Astrocyte of the spinal cord (primary cell): Measurements from ENCODE around the gene ADAM19.

Experiments used
- DNase-seq: peaks from one replicate; pipeline ENCODE4 v3.0.0; 2011; ENCODE audit warnings: low read depth, low spot score
- H3K4me3 ChIP-seq: 2 replicates; pipeline ENCODE4 v1.5.1; 2011; ENCODE audit warnings: low read depth, mild to moderate bottlenecking, low read length, moderate library complexity
- in situ Hi-C: cut with HindIII; loops from 2 replicates; pipeline ENCODE4 v1.10.0; 2017; ENCODE audit warnings: low sequenced_read_pairs
- TF ChIP-seq, protein P1 (sequence below): IDR thresholded peaks from 2 replicates; pipeline ENCODE4 v1.5.1; 2012; ENCODE audit warnings: low read depth, mild to moderate bottlenecking, low read length, inconsistent platforms

ADAM19 gene

DNA sequence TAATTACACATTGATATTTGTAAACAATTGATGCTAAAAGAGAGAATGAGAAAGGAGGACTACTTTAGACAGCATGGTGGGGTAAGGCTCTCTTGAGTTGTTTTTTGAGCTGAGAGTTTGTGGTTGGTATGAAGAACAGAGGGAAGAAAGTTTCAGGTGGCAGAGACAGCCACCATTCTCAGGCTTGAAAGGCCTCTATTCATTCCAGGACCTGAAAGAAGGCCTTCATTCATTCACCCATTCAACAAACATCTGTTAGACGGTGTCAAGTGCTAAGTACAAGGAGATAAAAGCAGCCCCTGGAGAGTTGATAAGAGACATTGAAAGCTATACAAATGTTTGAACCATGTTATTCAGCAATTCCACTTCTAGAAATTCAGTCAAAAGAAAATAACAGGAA lies 21.7 kb upstream of the ADAM19 start:
- H3K4me3 ChIP-seq, result no peak overlapping the region
- in situ Hi-C loops, result no loop called here
- TF ChIP-seq, protein P1, sequence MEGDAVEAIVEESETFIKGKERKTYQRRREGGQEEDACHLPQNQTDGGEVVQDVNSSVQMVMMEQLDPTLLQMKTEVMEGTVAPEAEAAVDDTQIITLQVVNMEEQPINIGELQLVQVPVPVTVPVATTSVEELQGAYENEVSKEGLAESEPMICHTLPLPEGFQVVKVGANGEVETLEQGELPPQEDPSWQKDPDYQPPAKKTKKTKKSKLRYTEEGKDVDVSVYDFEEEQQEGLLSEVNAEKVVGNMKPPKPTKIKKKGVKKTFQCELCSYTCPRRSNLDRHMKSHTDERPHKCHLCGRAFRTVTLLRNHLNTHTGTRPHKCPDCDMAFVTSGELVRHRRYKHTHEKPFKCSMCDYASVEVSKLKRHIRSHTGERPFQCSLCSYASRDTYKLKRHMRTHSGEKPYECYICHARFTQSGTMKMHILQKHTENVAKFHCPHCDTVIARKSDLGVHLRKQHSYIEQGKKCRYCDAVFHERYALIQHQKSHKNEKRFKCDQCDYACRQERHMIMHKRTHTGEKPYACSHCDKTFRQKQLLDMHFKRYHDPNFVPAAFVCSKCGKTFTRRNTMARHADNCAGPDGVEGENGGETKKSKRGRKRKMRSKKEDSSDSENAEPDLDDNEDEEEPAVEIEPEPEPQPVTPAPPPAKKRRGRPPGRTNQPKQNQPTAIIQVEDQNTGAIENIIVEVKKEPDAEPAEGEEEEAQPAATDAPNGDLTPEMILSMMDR, result no peak
- DNase-seq, result no peak

DNA sequence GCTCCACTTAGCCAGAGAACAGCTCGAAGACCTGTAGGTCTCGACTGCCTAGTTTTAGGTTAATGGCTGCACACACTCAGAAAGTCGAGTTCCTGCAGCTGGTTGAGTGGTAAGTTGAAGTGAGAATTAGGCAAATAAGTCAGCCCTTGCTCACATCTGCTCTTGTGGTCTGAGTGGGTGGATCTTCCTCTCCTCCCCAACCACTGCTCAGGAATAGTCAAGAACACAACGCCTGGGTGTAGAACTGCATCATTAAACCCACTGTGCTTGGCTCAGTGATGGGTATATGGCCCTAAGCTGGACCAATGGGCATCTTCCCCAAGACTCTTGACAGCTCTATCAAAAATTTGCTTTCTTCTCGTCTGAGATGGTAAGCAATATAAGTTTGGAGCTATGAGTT lies 20.9 kb upstream of the ADAM19 start:
- in situ Hi-C loops, result no loop called here
- DNase-seq, result no peak
- H3K4me3 ChIP-seq, result no peak overlapping the region
- TF ChIP-seq, protein P1, result no peak

DNA sequence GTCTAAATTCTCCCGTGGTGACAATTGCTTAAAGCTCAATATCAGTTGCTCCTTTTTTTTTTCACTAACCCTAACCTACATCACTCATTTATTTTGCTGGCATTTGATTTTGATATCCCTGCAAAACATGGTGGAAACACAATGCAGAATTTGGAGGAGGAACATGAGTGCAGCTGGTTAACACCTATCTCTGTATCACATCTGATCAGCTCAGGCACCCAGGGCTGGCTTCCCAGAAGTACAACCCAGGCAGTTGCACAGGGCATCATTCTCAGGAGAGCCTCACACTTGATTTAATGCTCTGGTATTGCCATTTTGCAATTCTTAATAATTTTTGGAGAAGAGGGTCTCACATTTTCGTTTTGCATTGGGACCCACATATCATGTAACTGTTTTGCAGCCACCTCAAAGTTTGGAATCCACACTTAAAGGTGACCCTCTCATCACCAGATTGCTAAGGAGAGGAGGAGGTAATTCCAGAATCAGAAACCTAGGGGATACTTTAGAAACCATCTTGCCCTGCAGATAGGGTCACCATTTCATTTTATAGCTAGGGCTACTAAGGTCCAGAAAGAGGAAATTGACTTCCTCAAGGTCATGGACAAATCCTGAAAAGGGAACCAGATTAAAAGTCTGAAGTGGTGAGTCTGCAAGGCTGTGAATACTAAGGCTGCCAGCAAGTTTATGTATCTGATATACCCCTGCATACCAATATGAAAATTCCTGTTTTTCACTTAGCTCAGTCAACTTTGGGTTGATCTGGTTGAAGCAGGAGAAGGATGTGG lies 19.3 kb upstream of the ADAM19 start:
- no peak for DNase-seq
- in situ Hi-C loops, result no loop called here
- no peak overlapping the region for H3K4me3 ChIP-seq
- TF ChIP-seq, protein P1, result no peak

DNA sequence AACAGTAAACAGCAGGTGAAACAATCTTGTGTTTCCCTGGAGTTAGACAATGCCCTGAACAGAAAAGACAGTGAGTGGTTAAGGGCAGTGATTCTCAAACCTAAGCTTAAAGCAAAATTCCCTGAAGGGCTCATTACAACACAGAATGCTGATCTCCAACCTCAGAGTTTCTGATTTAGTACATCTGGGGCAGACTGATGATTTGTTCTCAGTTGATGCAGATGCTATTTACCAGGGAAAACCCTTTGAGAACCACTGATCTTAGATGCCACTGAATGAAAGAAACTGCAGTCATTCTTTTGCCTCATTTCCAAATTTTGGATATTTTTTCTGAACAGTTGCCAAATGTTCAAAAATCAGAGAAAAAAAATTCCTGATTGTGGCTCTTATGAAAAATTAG lies 18.7 kb upstream of the ADAM19 start:
- in situ Hi-C loops, result no loop called here
- DNase-seq, result no peak
- TF ChIP-seq, protein P1, result no peak
- H3K4me3 ChIP-seq, result no peak overlapping the region

DNA sequence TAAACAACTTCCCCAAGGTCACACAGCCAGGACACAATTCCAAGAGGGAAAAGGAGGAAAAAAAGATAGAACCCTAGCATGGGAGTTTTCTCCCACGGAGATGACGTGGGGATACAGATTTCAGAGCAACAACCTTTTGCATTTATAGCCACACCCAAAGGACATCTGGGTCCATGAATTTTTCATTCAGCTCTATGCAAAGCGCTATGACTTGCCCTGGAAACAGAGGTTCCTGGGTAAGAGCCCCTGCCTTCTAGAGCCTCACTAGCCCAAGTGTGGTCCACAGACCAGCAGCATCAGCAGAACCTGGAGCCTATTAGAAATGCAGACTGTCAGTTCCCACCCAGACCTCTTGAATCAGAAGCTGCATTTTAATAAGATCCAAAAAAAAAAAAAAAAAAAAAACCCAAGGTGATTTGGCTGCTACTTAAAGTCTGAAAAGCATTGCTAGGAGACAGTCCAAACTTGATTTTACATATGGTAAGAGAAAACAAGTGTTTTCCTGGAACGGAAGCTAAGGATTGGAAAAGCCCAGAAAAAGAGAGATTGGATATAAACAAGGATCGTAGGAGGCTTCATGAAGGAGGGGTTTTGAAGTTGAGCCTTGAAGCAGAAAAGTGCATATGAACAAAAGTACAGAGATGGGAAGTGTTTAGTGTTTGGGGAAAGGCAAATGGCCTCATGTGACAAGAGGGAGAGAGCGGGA lies 17.6 kb upstream of the ADAM19 start:
- no peak overlapping the region for H3K4me3 ChIP-seq
- TF ChIP-seq, protein P1, result no peak
- DNase-seq, result no peak
- in situ Hi-C loops, result no loop called here

DNA sequence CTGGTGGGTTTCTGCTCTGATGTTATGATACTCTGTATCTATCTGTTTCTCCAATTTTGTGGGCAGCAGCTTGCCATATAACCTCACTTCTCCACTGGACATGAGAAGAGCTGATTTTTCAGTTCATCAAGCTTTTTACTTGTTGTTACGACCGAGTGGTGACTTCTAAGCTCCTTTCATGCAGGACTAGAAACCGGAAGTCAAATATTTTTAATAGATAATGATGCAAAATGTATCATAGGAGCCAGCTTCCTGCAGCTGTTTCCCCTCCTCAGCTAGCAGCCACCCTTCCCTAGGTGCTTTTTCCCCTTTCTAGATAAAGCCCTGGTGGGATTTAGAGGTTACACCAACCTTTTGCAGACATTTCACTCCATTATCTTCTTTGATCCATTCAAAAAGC lies 17.0 kb upstream of the ADAM19 start:
- DNase-seq, result no peak
- in situ Hi-C loops, result no loop called here
- H3K4me3 ChIP-seq, result no peak overlapping the region
- TF ChIP-seq, protein P1, result no peak
